ENCODE measurements around the gene ZIC2.

ZIC2 gene

GRCh38 chr13:99977334-99977911 is 4.2 kb upstream of the ZIC2 start:
- no peak for ATAC-seq
- Mint-ChIP-seq H3K4me1 (no peaks in the 10 kb centered on the region), H3K36me3 (no peaks in the 10 kb centered on the region), H3K27me3 (peaks cover 77% of the 10 kb centered on the region), H3K27ac (no peak overlapping the region), H3K4me3 (no peak overlapping the region), H3K9me3 (peaks cover 2% of the 10 kb centered on the region)

DNA sequence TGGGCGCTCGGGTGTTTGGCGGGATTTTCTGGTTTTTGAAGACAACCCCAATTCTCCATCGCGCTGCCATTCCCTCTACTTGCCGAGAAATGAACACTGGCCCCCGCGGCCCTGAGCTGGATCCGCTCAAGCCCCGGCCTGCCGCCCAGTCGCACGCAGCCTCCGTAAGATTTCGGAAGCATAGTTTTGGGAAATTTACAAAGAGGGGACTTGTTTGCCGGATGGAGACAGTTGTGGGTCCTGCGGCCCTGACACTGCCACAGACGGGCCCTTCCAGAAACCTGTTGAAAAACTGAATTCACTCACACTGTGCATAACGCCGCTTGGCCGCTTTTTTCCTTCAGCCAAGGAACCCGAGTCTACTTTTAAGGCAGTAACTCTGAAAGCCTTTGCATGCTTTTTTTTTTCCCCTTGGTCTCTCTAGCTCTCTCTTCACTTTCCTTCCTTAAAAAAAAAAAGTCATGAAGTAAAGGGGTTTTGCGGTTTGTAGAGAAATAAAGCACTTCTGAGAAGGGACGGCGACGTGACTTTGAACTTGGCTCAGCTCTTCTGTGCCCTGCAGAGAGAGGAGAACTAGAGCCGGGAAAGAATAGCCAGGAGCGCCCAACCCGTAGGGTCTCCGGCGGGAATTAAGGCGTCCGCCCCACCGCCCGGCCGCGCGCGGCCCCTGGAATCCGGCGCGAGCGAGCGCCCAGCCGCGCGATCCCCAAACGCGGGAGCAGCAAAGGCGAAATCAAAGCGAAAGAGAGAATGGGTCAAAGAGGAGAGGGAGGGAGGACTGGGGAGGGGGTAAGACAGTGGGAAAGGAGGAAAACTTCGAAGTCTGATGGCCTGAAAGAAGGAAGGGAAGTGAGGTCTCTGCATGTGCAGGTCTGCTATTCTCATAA is 3.4 kb upstream of the ZIC2 start:
- ATAC-seq = no peak
- Mint-ChIP-seq H3K27ac (no peak overlapping the region), H3K4me1 (no peaks in the 10 kb centered on the region), H3K4me3 (no peak overlapping the region), H3K9me3 (peaks cover 2% of the 10 kb centered on the region), H3K36me3 (no peaks in the 10 kb centered on the region), H3K27me3 (peaks cover 69% of the 10 kb centered on the region)

DNA sequence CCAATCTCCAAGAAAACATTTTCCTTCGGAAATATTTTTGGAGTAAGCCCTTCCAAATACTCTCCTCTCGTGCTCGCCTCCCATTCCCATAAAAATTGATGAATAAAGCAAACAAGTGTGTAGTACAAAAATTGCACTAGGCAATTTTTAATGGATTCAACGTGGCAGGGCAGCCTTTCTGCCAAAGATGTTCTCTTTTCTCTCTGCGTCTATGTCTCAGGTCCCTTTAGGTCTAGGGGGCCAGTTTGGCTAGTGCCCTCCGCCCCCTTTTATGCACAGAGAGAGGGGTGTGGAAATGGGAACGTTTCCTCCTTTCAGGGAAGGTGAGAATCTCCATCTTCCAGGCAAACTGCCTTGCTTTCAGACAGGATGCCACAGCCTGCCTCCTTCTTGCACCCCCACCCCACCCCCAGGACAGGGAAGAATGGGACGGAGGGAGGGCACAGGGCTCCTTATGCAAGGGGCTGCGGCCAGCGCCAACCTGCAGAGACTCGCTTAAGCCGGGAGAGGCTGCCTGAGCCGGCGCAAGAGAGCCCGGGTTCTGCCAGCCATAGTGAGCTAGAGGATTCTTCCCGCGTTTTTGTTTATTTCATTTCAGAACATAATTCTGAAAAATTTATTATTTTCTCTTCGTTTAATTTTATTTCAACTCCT is 2.7 kb upstream of the ZIC2 start:
- no peak for ATAC-seq
- peaks cover 69% of the 10 kb centered on the region for H3K27me3 Mint-ChIP-seq
- no peaks in the 10 kb centered on the region for H3K4me1 Mint-ChIP-seq
- no peaks in the 10 kb centered on the region for H3K36me3 Mint-ChIP-seq
- no peak overlapping the region for H3K27ac Mint-ChIP-seq
- H3K4me3 Mint-ChIP-seq = no peak overlapping the region
- no peaks in the 10 kb centered on the region for H3K9me3 Mint-ChIP-seq

DNA sequence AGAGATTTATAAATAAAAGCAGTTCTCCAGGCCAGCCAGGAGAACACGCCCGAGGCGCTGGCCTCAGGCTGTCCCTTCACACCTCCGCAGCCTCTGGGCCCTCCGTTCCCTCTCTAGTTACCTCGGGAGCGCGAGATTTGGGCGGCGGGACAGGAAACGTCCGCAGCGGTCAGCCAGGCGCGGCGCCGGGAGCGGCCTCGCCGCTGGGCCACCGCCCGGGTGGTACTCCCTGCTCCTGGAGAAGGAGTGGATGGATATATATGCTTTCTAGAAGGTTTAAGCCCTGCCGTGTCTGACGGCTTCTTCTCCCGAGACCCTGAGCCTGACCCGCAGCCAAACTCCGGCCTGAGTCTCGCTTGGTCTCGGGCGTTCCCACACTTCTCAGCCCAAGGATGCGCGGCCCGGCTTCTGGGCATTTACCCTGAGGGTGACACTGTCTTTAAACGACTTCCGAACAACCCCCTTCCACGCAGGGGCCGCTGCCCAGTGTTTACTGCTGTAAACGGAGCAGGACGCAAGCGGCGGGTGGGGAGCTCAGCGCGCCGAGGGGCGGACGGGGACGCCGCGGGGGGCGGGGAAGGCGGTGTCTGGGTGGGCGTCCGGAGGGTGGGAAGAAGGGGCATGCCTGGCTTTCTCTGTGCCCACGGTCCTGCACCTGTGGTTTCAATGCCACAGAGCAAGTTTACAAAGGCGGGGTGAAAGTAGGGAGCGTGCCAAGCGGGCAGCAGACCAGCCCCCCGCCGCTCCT is 2.0 kb upstream of the ZIC2 start:
- H3K36me3 Mint-ChIP-seq = no peaks in the 10 kb centered on the region
- no peak for ATAC-seq
- H3K27ac Mint-ChIP-seq = no peak overlapping the region
- no peaks in the 10 kb centered on the region for H3K4me1 Mint-ChIP-seq
- no peaks in the 10 kb centered on the region for H3K9me3 Mint-ChIP-seq
- H3K4me3 Mint-ChIP-seq = no peak overlapping the region
- peaks cover 64% of the 10 kb centered on the region for H3K27me3 Mint-ChIP-seq

DNA sequence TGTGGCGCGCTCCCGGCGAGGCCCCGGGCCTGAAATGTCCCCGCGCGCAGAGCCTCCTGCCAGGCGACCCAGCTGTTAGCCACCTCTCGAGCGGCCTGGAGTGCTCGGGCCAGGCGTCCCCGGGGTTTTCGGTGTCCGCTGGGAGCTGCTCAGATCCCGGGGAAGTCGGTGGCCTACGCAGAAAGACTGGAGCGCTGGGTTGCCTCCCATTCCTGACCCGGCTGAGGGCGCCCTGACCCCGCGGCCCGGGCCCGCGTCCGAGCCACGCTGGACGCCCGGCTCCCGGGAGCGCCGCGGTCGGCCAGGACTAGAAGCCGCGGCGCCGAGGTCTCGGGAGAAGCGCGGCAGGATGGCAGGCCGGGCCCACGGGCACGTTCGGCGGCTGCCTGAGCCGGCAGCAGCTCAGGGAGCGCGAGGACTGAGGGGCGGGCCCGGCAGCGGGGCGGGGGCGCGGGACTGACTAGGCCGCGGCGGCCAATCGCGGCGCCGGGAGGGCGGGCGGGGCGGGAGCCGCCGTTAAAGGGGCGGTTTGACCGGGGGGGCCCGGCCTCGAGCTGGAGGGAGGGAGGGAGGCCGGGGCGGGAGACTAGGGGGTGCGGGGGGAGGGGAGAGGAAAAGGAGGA is 1.3 kb upstream of the ZIC2 start:
- peak; percentile 78 for ATAC-seq
- Mint-ChIP-seq H3K4me3 (peak overlapping the region; percentile 34), H3K27me3 (peaks cover 57% of the 10 kb centered on the region), H3K27ac (no peak overlapping the region), H3K9me3 (no peaks in the 10 kb centered on the region), H3K4me1 (no peaks in the 10 kb centered on the region), H3K36me3 (no peaks in the 10 kb centered on the region)

GRCh38 chr13:99980824-99981734 is 505 bp upstream of the ZIC2 start:
- ATAC-seq = no peak
- Mint-ChIP-seq H3K27ac (no peak overlapping the region), H3K9me3 (no peaks in the 10 kb centered on the region), H3K4me3 (peak overlapping the region; percentile 63), H3K4me1 (no peaks in the 10 kb centered on the region), H3K36me3 (no peaks in the 10 kb centered on the region), H3K27me3 (peaks cover 55% of the 10 kb centered on the region)

- H3K4me1 Mint-ChIP-seq = no peaks in the 10 kb centered on the region
- H3K36me3 Mint-ChIP-seq = no peaks in the 10 kb centered on the region
- no peaks in the 10 kb centered on the region for H3K9me3 Mint-ChIP-seq
- H3K4me3 Mint-ChIP-seq = no peak overlapping the region
- no peak for ATAC-seq
- H3K27ac Mint-ChIP-seq = no peak overlapping the region
- H3K27me3 Mint-ChIP-seq = peaks cover 55% of the 10 kb centered on the region
Observed at GRCh38 chr13:99982036-99982730, 599 bp downstream of the ZIC2 start.

GRCh38 chr13:99982731-99983498 is 1.3 kb downstream of the ZIC2 start:
- Mint-ChIP-seq H3K4me1 (no peaks in the 10 kb centered on the region), H3K9me3 (no peaks in the 10 kb centered on the region), H3K4me3 (no peak overlapping the region), H3K36me3 (no peaks in the 10 kb centered on the region), H3K27me3 (peaks cover 55% of the 10 kb centered on the region), H3K27ac (no peak overlapping the region)
- ATAC-seq = no peak

GRCh38 chr13:99983499-99984401 is 2.2 kb downstream of the ZIC2 start:
- Mint-ChIP-seq H3K9me3 (no peaks in the 10 kb centered on the region), H3K4me3 (no peak overlapping the region), H3K27ac (no peak overlapping the region), H3K36me3 (no peaks in the 10 kb centered on the region), H3K27me3 (peaks cover 55% of the 10 kb centered on the region), H3K4me1 (no peaks in the 10 kb centered on the region)
- no peak for ATAC-seq

- ATAC-seq = no peak
- H3K9me3 Mint-ChIP-seq = no peaks in the 10 kb centered on the region
- no peak overlapping the region for H3K27ac Mint-ChIP-seq
- peaks cover 55% of the 10 kb centered on the region for H3K27me3 Mint-ChIP-seq
- peak overlapping the region; percentile 23 for H3K4me3 Mint-ChIP-seq
- no peaks in the 10 kb centered on the region for H3K36me3 Mint-ChIP-seq
- H3K4me1 Mint-ChIP-seq = no peaks in the 10 kb centered on the region
Observed at GRCh38 chr13:99984461-99985240, 3.1 kb downstream of the ZIC2 start.

GRCh38 chr13:99985241-99985874 is 3.8 kb downstream of the ZIC2 start:
- Mint-ChIP-seq H3K4me3 (no peak overlapping the region), H3K9me3 (no peaks in the 10 kb centered on the region), H3K27me3 (peaks cover 58% of the 10 kb centered on the region), H3K4me1 (no peaks in the 10 kb centered on the region), H3K36me3 (no peaks in the 10 kb centered on the region), H3K27ac (no peak overlapping the region)
- ATAC-seq = no peak

All from stimulated activated memory B cell treated with anti-CD40 and anti-IgM and Interleukin-4, amounts not matched to agents 10 μg/mL and 1 μg/mL and 100 μg/mL, for 72 hours (primary cell).